ENCODE results near the gene FAM83B. TPM values are rescaled to one million over a fixed set of nuclear protein-coding genes. Genes with fewer than 3 reads are reported as not detected.
"Not testable (repeated sequence)": the region's sequence is repeated elsewhere in the genome, so short reads cannot be mapped to it uniquely, and the experiment has no call there.

FAM83B gene
- polyA plus RNA-seq, 3 donors from 2014 or later: not detected

GRCh38 chr6:54873599-54873998, 27.0 kb downstream of the FAM83B start:
- H3K27me3 Mint-ChIP-seq (ENCODE audit: low read depth in 3 of 3): peaks cover 0 to 4% (median 1%) of the 10 kb centered on the region in 3 donors
- H3K27ac Mint-ChIP-seq: no peak overlapping the region
- H3K4me1 Mint-ChIP-seq: no peaks in the 10 kb centered on the region
- peaks cover 0 to 7% (median 0%) of the 10 kb centered on the region in 6 donors for H3K9me3 Mint-ChIP-seq
- no peak for DNase-seq
- no peak overlapping the region for H3K4me3 Mint-ChIP-seq
- H3K36me3 Mint-ChIP-seq: no peaks in the 10 kb centered on the region

GRCh38 chr6:54874349-54875048, 27.9 kb downstream of the FAM83B start:
- no peak for DNase-seq
- no peaks in the 10 kb centered on the region for H3K36me3 Mint-ChIP-seq
- H3K4me3 Mint-ChIP-seq: no peak overlapping the region
- H3K27me3 Mint-ChIP-seq (ENCODE audit: low read depth in 3 of 3): peaks cover 0 to 4% (median 0%) of the 10 kb centered on the region in 3 donors
- H3K4me1 Mint-ChIP-seq: no peaks in the 10 kb centered on the region
- peaks cover 0 to 6% (median 0%) of the 10 kb centered on the region in 6 donors for H3K9me3 Mint-ChIP-seq
- H3K27ac Mint-ChIP-seq: no peak overlapping the region

GRCh38 chr6:54875539-54875938, 29.0 kb downstream of the FAM83B start:
- no peaks in the 10 kb centered on the region for H3K4me1 Mint-ChIP-seq
- H3K27me3 Mint-ChIP-seq (ENCODE audit: low read depth in 3 of 3): no peaks in the 10 kb centered on the region
- H3K27ac Mint-ChIP-seq: no peak overlapping the region
- H3K9me3 Mint-ChIP-seq: no peaks in the 10 kb centered on the region
- DNase-seq: no peak
- no peak overlapping the region for H3K4me3 Mint-ChIP-seq
- H3K36me3 Mint-ChIP-seq: no peaks in the 10 kb centered on the region

- Mint-ChIP-seq H3K27me3 (ENCODE audit: low read depth in 3 of 3) (no peaks in the 10 kb centered on the region), H3K4me1 (no peaks in the 10 kb centered on the region), H3K4me3 (no peak overlapping the region), H3K36me3 (no peaks in the 10 kb centered on the region), H3K9me3 (no peaks in the 10 kb centered on the region), H3K27ac (no peak overlapping the region)
- no peak for DNase-seq
These were observed 29.8 kb downstream of the FAM83B start for GRCh38 chr6:54876365-54876764.

GRCh38 chr6:54876871-54877270, 30.3 kb downstream of the FAM83B start:
- H3K27ac Mint-ChIP-seq: no peak overlapping the region
- H3K36me3 Mint-ChIP-seq: no peaks in the 10 kb centered on the region

GRCh38 chr6:54877713-54878317, 31.2 kb downstream of the FAM83B start:
- Mint-ChIP-seq H3K9me3 (peaks cover 0 to 1% (median 0%) of the 10 kb centered on the region in 6 donors), H3K27me3 (ENCODE audit: low read depth in 3 of 3) (no peaks in the 10 kb centered on the region), H3K4me3 (no peak overlapping the region), H3K27ac (no peak overlapping the region), H3K36me3 (no peaks in the 10 kb centered on the region), H3K4me1 (no peaks in the 10 kb centered on the region)
- DNase-seq: no peak

More at GRCh38 chr6:54876871-54877270, 30.3 kb downstream of the FAM83B start:
- Mint-ChIP-seq H3K27me3 (ENCODE audit: low read depth in 3 of 3) (no peaks in the 10 kb centered on the region), H3K4me3 (no peak overlapping the region), H3K9me3 (no peaks in the 10 kb centered on the region), H3K4me1 (no peaks in the 10 kb centered on the region)
- DNase-seq: no peak

GRCh38 chr6:54878718-54879117, 32.1 kb downstream of the FAM83B start:
- Mint-ChIP-seq H3K27ac (no peak overlapping the region), H3K9me3 (peaks cover 0 to 1% (median 0%) of the 10 kb centered on the region in 6 donors), H3K27me3 (ENCODE audit: low read depth in 3 of 3) (no peaks in the 10 kb centered on the region), H3K4me1 (no peaks in the 10 kb centered on the region), H3K36me3 (no peaks in the 10 kb centered on the region), H3K4me3 (no peak overlapping the region)
- DNase-seq: peak; percentile 3 to 17 (median 6)

GRCh38 chr6:54879188-54879985, 32.8 kb downstream of the FAM83B start:
- no peak overlapping the region for H3K4me3 Mint-ChIP-seq
- no peaks in the 10 kb centered on the region for H3K4me1 Mint-ChIP-seq
- DNase-seq: no peak
- H3K27ac Mint-ChIP-seq: no peak overlapping the region
- H3K9me3 Mint-ChIP-seq: peaks cover 0 to 1% (median 0%) of the 10 kb centered on the region in 6 donors
- H3K27me3 Mint-ChIP-seq (ENCODE audit: low read depth in 3 of 3): no peaks in the 10 kb centered on the region
- no peaks in the 10 kb centered on the region for H3K36me3 Mint-ChIP-seq

- no peaks in the 10 kb centered on the region for H3K4me1 Mint-ChIP-seq
- H3K27me3 Mint-ChIP-seq (ENCODE audit: low read depth in 3 of 3): no peaks in the 10 kb centered on the region
- H3K36me3 Mint-ChIP-seq: peaks cover 0 to 3% (median 0%) of the 10 kb centered on the region in 3 donors
- peaks cover 0 to 4% (median 0%) of the 10 kb centered on the region in 6 donors for H3K9me3 Mint-ChIP-seq
- no peak overlapping the region for H3K27ac Mint-ChIP-seq
- no peak overlapping the region for H3K4me3 Mint-ChIP-seq
- DNase-seq: no peak
These were observed 34.6 kb downstream of the FAM83B start for GRCh38 chr6:54881067-54881730.

GRCh38 chr6:54881891-54882290, 35.3 kb downstream of the FAM83B start:
- H3K27ac Mint-ChIP-seq; H3K27me3 Mint-ChIP-seq (ENCODE audit: low read depth in 3 of 3); H3K4me3 Mint-ChIP-seq; H3K9me3 Mint-ChIP-seq; H3K4me1 Mint-ChIP-seq; H3K36me3 Mint-ChIP-seq; DNase-seq: not testable (repeated sequence)

GRCh38 chr6:54886932-54887584, 40.5 kb downstream of the FAM83B start:
- no peak overlapping the region for H3K27ac Mint-ChIP-seq
- peaks cover 0 to 3% (median 0%) of the 10 kb centered on the region in 3 donors for H3K36me3 Mint-ChIP-seq
- no peaks in the 10 kb centered on the region for H3K4me1 Mint-ChIP-seq
- peaks cover 0 to 4% (median 0%) of the 10 kb centered on the region in 6 donors for H3K9me3 Mint-ChIP-seq
- H3K27me3 Mint-ChIP-seq (ENCODE audit: low read depth in 3 of 3): peaks cover 0 to 7% (median 0%) of the 10 kb centered on the region in 3 donors
- no peak overlapping the region for H3K4me3 Mint-ChIP-seq
- no peak for DNase-seq

GRCh38 chr6:54891536-54891935, 45.0 kb downstream of the FAM83B start:
- H3K4me1 Mint-ChIP-seq: no peaks in the 10 kb centered on the region
- DNase-seq: no peak
- peaks cover 0 to 4% (median 0%) of the 10 kb centered on the region in 6 donors for H3K9me3 Mint-ChIP-seq
- H3K27ac Mint-ChIP-seq: no peak overlapping the region
- H3K36me3 Mint-ChIP-seq: no peaks in the 10 kb centered on the region
- H3K27me3 Mint-ChIP-seq (ENCODE audit: low read depth in 3 of 3): peaks cover 0 to 8% (median 3%) of the 10 kb centered on the region in 3 donors
- H3K4me3 Mint-ChIP-seq: no peak overlapping the region

GRCh38 chr6:54892831-54893230, 46.3 kb downstream of the FAM83B start:
- H3K36me3 Mint-ChIP-seq: no peaks in the 10 kb centered on the region
- no peaks in the 10 kb centered on the region for H3K4me1 Mint-ChIP-seq
- no peak for DNase-seq
- peaks cover 0 to 4% (median 0%) of the 10 kb centered on the region in 6 donors for H3K9me3 Mint-ChIP-seq
- no peak overlapping the region for H3K27ac Mint-ChIP-seq
- H3K27me3 Mint-ChIP-seq (ENCODE audit: low read depth in 3 of 3): peaks cover 0 to 8% (median 3%) of the 10 kb centered on the region in 3 donors
- no peak overlapping the region for H3K4me3 Mint-ChIP-seq
